HepG2 (cell line): Measurements from ENCODE around the gene MRNIP. TPM values are rescaled to one million over a fixed set of nuclear protein-coding genes. Genes with fewer than 3 reads are reported as not detected.
A peak's percentile ranks its signal among the peaks of the same experiment; 100 is the strongest.

ENCODE experiments used
- CBX5 ChIP-seq: sonication (generic); formaldehyde crosslinking; IDR thresholded peaks from 2 replicates; pipeline ENCODE4 v1.4.0; 2020; ENCODE audit warnings: missing genetic modification reagents, borderline replicate concordance
- CCDC6 ChIP-seq: sonication (generic); formaldehyde crosslinking; IDR thresholded peaks from 2 replicates; pipeline ENCODE4 v1.8.1; 2022; ENCODE audit warnings: mild to moderate bottlenecking, missing genetic modification reagents, moderate library complexity
- GATAD1 ChIP-seq: IDR thresholded peaks from 2 replicates; pipeline ENCODE4 v1.6.1; 2016; ENCODE audit warnings: missing genetic modification reagents, missing compliant biosample characterization
- HNRNPK ChIP-seq: fragments of 200-400 bp; formaldehyde crosslinking; IDR thresholded peaks from 2 replicates; pipeline ENCODE4 v1.6.1; 2018; ENCODE audit warnings: low read length, low read depth, moderate library complexity, mild to moderate bottlenecking; ENCODE audit not compliant: poor library complexity, severe bottlenecking
- HNRNPLL ChIP-seq: fragments of 200-400 bp; formaldehyde crosslinking; IDR thresholded peaks from 2 replicates; pipeline ENCODE4 v1.6.1; 2017; ENCODE audit warnings: mild to moderate bottlenecking, low read depth, low read length; ENCODE audit not compliant: poor library complexity, severe bottlenecking
- IRX3 ChIP-seq: sonication (generic); formaldehyde crosslinking; IDR thresholded peaks from 2 replicates; pipeline ENCODE4 v1.8.1; 2023; ENCODE audit warnings: mild to moderate bottlenecking, low read depth, missing genetic modification reagents, borderline replicate concordance
- XRCC5 ChIP-seq: fragments of 200-400 bp; formaldehyde crosslinking; optimal IDR thresholded peaks from 2 replicates; pipeline ENCODE3; 2017; ENCODE audit warnings: mild to moderate bottlenecking, low read length
- ZNF230 ChIP-seq: sonication (generic); formaldehyde crosslinking; IDR thresholded peaks from 2 replicates; pipeline ENCODE4 v1.4.0; 2020; ENCODE audit warnings: mild to moderate bottlenecking, missing genetic modification reagents
- polyA plus RNA-seq, 8 experiments: library from polyadenylated mRNA; depleted of rRNA in 3 of 8; stranded (reverse) in 7 of 8; unstranded in 1 of 8; fragments of >200 nt; fragmentation: Illumina TruSeq in 4 of 8; extraction: Trizol in 4 of 8; gene quantifications; 2 replicates each; pipeline versions ENCODE4 v1.2.1 to v1.2.3, GENCODE V29; 2011 to 2016; ENCODE audit warnings: low read depth in 4 of 8, missing spikeins in 1 of 8, mixed read lengths in 1 of 8; ENCODE audit not compliant: insufficient read depth in 1 of 8
- total RNA-seq, 5 experiments: library from RNA; depleted of rRNA; stranded (reverse); fragments of >200 nt; fragmentation: Illumina TruSeq; extraction: Trizol; gene quantifications; 2 replicates each; pipeline ENCODE4 v1.2.3, GENCODE V29; 2016; ENCODE audit warnings: low read depth in 1 of 5
- TF ChIP-seq, protein P1 (sequence below): sonication (generic); formaldehyde crosslinking; IDR thresholded peaks from 2 replicates; pipeline ENCODE4 v1.4.0; 2020; ENCODE audit warnings: missing genetic modification reagents
- TF ChIP-seq, protein P2 (sequence below): sonication (generic); formaldehyde crosslinking; IDR thresholded peaks from 2 replicates; pipeline ENCODE4 v1.4.0; 2020; ENCODE audit warnings: missing genetic modification reagents
- TF ChIP-seq, protein P3 (sequence below): sonication (generic); formaldehyde crosslinking; IDR thresholded peaks from 2 replicates; pipeline ENCODE4 v1.4.0; 2020; ENCODE audit warnings: missing genetic modification reagents
- TF ChIP-seq, protein P4 (sequence below): sonication (generic); formaldehyde crosslinking; IDR thresholded peaks from 2 replicates; pipeline ENCODE4 v1.5.1; 2020; ENCODE audit warnings: missing genetic modification reagents, mild to moderate bottlenecking, borderline replicate concordance
- TF ChIP-seq, protein P5 (sequence below): sonication (generic); formaldehyde crosslinking; IDR thresholded peaks from 2 replicates; pipeline ENCODE4 v1.8.0; 2023; ENCODE audit warnings: mild to moderate bottlenecking, missing genetic modification reagents

MRNIP gene
- total and polyA plus RNA-seq, 2 of the 13 experiments (the other 11 are each of a cell fraction or from before 2014, with no cell fraction given): 15.5 to 34.1 TPM

DNA sequence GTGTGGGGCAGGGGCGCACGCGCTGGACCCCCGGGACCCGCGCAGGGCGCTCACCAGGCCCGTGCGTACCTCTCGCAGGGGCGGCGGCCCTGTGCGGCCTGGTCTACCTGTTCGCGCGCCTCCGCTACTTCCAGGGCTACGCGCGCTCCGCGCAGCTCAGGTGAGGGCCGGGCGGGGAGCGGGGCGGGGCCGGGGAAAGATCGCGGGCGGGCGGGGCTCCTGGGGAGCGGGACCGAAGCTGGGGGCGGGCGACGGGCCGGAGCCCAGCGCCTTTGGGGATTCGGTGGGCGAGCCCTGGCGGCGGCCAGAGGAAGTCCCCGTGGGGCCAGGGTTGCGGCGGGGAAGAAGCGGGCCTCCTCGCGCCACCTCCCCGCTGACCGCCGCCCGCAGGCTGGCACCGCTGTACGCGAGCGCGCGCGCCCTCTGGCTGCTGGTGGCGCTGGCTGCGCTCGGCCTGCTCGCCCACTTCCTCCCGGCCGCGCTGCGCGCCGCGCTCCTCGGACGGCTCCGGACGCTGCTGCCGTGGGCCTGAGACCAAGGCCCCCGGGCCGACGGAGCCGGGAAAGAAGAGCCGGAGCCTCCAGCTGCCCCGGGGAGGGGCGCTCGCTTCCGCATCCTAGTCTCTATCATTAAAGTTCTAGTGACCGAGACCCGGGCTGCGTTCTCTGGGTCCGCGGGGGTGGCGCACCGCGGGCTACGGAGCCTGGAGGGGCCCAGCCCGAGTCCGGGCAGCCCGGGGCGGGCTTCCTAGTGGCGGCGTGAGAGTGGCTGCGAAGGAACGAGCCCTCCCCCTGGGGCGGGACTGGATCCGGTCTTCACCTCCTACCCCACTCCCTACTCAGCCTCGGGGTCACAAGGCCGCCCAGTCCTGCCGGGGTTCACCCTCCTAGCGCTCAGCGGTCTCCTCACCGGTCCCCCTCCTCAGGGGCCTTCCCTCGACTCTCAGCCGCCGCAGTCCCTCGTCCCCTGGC lies 62.5 kb downstream of the MRNIP start (continued):
- TF ChIP-seq, protein P1, sequence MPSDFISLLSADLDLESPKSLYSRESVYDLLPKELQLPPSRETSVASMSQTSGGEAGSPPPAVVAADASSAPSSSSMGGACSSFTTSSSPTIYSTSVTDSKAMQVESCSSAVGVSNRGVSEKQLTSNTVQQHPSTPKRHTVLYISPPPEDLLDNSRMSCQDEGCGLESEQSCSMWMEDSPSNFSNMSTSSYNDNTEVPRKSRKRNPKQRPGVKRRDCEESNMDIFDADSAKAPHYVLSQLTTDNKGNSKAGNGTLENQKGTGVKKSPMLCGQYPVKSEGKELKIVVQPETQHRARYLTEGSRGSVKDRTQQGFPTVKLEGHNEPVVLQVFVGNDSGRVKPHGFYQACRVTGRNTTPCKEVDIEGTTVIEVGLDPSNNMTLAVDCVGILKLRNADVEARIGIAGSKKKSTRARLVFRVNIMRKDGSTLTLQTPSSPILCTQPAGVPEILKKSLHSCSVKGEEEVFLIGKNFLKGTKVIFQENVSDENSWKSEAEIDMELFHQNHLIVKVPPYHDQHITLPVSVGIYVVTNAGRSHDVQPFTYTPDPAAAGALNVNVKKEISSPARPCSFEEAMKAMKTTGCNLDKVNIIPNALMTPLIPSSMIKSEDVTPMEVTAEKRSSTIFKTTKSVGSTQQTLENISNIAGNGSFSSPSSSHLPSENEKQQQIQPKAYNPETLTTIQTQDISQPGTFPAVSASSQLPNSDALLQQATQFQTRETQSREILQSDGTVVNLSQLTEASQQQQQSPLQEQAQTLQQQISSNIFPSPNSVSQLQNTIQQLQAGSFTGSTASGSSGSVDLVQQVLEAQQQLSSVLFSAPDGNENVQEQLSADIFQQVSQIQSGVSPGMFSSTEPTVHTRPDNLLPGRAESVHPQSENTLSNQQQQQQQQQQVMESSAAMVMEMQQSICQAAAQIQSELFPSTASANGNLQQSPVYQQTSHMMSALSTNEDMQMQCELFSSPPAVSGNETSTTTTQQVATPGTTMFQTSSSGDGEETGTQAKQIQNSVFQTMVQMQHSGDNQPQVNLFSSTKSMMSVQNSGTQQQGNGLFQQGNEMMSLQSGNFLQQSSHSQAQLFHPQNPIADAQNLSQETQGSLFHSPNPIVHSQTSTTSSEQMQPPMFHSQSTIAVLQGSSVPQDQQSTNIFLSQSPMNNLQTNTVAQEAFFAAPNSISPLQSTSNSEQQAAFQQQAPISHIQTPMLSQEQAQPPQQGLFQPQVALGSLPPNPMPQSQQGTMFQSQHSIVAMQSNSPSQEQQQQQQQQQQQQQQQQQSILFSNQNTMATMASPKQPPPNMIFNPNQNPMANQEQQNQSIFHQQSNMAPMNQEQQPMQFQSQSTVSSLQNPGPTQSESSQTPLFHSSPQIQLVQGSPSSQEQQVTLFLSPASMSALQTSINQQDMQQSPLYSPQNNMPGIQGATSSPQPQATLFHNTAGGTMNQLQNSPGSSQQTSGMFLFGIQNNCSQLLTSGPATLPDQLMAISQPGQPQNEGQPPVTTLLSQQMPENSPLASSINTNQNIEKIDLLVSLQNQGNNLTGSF (CRISPR knock-in tag): no peak; the same call in 1 of the 2 replicates
- TF ChIP-seq CCDC6 (CRISPR knock-in tag) (peak; percentile 74; the same call in 1 of the 2 replicates), HNRNPK (peak; percentile 33), XRCC5 (peak; percentile 49), CBX5 (no peak), GATAD1 (CRISPR knock-in tag) (peak; percentile 14; the same call in 1 of the 2 replicates), IRX3 (no peak), HNRNPLL (peak; percentile 91), ZNF230 (CRISPR knock-in tag) (no peak; the same call in 1 of the 2 replicates)
- TF ChIP-seq, protein P2, sequence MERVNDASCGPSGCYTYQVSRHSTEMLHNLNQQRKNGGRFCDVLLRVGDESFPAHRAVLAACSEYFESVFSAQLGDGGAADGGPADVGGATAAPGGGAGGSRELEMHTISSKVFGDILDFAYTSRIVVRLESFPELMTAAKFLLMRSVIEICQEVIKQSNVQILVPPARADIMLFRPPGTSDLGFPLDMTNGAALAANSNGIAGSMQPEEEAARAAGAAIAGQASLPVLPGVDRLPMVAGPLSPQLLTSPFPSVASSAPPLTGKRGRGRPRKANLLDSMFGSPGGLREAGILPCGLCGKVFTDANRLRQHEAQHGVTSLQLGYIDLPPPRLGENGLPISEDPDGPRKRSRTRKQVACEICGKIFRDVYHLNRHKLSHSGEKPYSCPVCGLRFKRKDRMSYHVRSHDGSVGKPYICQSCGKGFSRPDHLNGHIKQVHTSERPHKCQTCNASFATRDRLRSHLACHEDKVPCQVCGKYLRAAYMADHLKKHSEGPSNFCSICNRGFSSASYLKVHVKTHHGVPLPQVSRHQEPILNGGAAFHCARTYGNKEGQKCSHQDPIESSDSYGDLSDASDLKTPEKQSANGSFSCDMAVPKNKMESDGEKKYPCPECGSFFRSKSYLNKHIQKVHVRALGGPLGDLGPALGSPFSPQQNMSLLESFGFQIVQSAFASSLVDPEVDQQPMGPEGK (CRISPR knock-in tag): peak; percentile 43
- TF ChIP-seq, protein P3, sequence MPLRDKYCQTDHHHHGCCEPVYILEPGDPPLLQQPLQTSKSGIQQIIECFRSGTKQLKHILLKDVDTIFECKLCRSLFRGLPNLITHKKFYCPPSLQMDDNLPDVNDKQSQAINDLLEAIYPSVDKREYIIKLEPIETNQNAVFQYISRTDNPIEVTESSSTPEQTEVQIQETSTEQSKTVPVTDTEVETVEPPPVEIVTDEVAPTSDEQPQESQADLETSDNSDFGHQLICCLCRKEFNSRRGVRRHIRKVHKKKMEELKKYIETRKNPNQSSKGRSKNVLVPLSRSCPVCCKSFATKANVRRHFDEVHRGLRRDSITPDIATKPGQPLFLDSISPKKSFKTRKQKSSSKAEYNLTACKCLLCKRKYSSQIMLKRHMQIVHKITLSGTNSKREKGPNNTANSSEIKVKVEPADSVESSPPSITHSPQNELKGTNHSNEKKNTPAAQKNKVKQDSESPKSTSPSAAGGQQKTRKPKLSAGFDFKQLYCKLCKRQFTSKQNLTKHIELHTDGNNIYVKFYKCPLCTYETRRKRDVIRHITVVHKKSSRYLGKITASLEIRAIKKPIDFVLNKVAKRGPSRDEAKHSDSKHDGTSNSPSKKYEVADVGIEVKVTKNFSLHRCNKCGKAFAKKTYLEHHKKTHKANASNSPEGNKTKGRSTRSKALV: peak; percentile 95
- TF ChIP-seq, protein P4, sequence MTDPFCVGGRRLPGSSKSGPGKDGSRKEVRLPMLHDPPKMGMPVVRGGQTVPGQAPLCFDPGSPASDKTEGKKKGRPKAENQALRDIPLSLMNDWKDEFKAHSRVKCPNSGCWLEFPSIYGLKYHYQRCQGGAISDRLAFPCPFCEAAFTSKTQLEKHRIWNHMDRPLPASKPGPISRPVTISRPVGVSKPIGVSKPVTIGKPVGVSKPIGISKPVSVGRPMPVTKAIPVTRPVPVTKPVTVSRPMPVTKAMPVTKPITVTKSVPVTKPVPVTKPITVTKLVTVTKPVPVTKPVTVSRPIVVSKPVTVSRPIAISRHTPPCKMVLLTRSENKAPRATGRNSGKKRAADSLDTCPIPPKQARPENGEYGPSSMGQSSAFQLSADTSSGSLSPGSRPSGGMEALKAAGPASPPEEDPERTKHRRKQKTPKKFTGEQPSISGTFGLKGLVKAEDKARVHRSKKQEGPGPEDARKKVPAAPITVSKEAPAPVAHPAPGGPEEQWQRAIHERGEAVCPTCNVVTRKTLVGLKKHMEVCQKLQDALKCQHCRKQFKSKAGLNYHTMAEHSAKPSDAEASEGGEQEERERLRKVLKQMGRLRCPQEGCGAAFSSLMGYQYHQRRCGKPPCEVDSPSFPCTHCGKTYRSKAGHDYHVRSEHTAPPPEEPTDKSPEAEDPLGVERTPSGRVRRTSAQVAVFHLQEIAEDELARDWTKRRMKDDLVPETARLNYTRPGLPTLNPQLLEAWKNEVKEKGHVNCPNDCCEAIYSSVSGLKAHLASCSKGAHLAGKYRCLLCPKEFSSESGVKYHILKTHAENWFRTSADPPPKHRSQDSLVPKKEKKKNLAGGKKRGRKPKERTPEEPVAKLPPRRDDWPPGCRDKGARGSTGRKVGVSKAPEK (CRISPR knock-in tag): no peak
- TF ChIP-seq, protein P5, sequence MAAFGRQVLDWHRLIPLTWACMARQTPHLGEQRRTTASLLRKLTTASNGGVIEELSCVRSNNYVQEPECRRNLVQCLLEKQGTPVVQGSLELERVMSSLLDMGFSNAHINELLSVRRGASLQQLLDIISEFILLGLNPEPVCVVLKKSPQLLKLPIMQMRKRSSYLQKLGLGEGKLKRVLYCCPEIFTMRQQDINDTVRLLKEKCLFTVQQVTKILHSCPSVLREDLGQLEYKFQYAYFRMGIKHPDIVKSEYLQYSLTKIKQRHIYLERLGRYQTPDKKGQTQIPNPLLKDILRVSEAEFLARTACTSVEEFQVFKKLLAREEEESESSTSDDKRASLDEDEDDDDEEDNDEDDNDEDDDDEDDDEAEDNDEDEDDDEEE (CRISPR knock-in tag): 0 out of 2 replicates have a peak, but pooled peaks have one; percentile 77
